Urinary bladder (tissue), 4 donors: ENCODE data around the gene RAE1. TPM values are rescaled to one million over a fixed set of nuclear protein-coding genes. Genes with fewer than 3 reads are reported as not detected.

Experiments used
- DNase-seq: peaks from one replicate; pipeline ENCODE4 v3.0.0-alpha.2; 2015; ENCODE audit errors: extremely low spot score
- H3K27ac ChIP-seq: one replicate; pipeline ENCODE4 v1.5.1; 2013; ENCODE audit warnings: low read depth, mild to moderate bottlenecking, moderate library complexity
- H3K36me3 ChIP-seq: one replicate; pipeline ENCODE4 v1.6.1; 2013; ENCODE audit warnings: mild to moderate bottlenecking, moderate library complexity; ENCODE audit not compliant: insufficient read depth
- H3K4me1 ChIP-seq: one replicate; pipeline ENCODE4 v1.6.1; 2013; ENCODE audit warnings: mild to moderate bottlenecking, moderate library complexity; ENCODE audit not compliant: insufficient read depth
- H3K4me3 ChIP-seq: one replicate; pipeline ENCODE4 v1.5.1; 2013; ENCODE audit warnings: low read depth, low read length
- WGBS: extraction: QIAGEN DNeasy Blood & Tissue Kit; methylation state at CpG from one replicate; pipeline ENCODE4 v1.1.7; 2013; 5-methylcytosine and 5-hydroxymethylcytosine counted together
- polyA plus RNA-seq: library from polyadenylated mRNA; stranded (reverse); fragments of 200-250 nt; gene quantifications from one replicate; pipeline ENCODE4 v1.2.3, GENCODE V29; 2013
- total RNA-seq: library from RNA; depleted of rRNA; stranded (reverse); fragments of >200 nt; gene quantifications from one replicate; pipeline ENCODE4 v1.2.3, GENCODE V29; 2014
- donor health status: healthy with polysubstance abuse.
- donor health status: healthy.

RAE1 gene
- total and polyA plus RNA-seq, 2 donors, result 20.4 to 23.6 TPM

- WGBS, result 48% methylated on average over 21 of the region's 21 CpGs
- Histone ChIP-seq H3K36me3 (peaks cover 3% of the 10 kb centered on the region), H3K4me1 (no peaks in the 10 kb centered on the region), H3K4me3 (no peak overlapping the region), H3K27ac (no peak overlapping the region)
- no peak for DNase-seq
Measured at GRCh38 chr20:57399587-57400155, 48.6 kb downstream of the RAE1 start.

GRCh38 chr20:57400231-57400701 is 49.2 kb downstream of the RAE1 start:
- Histone ChIP-seq H3K4me3 (no peak overlapping the region), H3K4me1 (no peaks in the 10 kb centered on the region), H3K27ac (no peak overlapping the region), H3K36me3 (peaks cover 3% of the 10 kb centered on the region)
- DNase-seq, result no peak
- WGBS, result 62% methylated on average over 11 of the region's 11 CpGs

GRCh38 chr20:57400821-57401564 is 49.9 kb downstream of the RAE1 start:
- no peaks in the 10 kb centered on the region for H3K4me1 ChIP-seq
- no peak overlapping the region for H3K4me3 ChIP-seq
- DNase-seq, result no peak
- H3K36me3 ChIP-seq, result peaks cover 3% of the 10 kb centered on the region
- H3K27ac ChIP-seq, result no peak overlapping the region
- 75% methylated on average over 21 of the region's 21 CpGs for WGBS

- Histone ChIP-seq H3K4me3 (no peak overlapping the region), H3K4me1 (no peaks in the 10 kb centered on the region), H3K36me3 (peaks cover 3% of the 10 kb centered on the region), H3K27ac (no peak overlapping the region)
- 95% methylated on average over 7 of the region's 7 CpGs for WGBS
- DNase-seq, result no peak
Measured at GRCh38 chr20:57401565-57401918, 50.5 kb downstream of the RAE1 start.

GRCh38 chr20:57402206-57403125 is 51.4 kb downstream of the RAE1 start:
- no peak overlapping the region for H3K4me3 ChIP-seq
- WGBS, result 91% methylated on average over 32 of the region's 32 CpGs
- H3K4me1 ChIP-seq, result no peaks in the 10 kb centered on the region
- no peak for DNase-seq
- no peak overlapping the region for H3K27ac ChIP-seq
- peaks cover 3% of the 10 kb centered on the region for H3K36me3 ChIP-seq

- Histone ChIP-seq H3K36me3 (peaks cover 4% of the 10 kb centered on the region), H3K4me3 (no peak overlapping the region), H3K27ac (no peak overlapping the region), H3K4me1 (no peaks in the 10 kb centered on the region)
- no peak for DNase-seq
- 87% methylated on average over 10 of the region's 10 CpGs for WGBS
Measured at GRCh38 chr20:57403216-57403615, 52.2 kb downstream of the RAE1 start.

GRCh38 chr20:57404006-57404405 is 53.0 kb downstream of the RAE1 start:
- peaks cover 4% of the 10 kb centered on the region for H3K36me3 ChIP-seq
- no peak overlapping the region for H3K27ac ChIP-seq
- no peak overlapping the region for H3K4me3 ChIP-seq
- H3K4me1 ChIP-seq, result no peaks in the 10 kb centered on the region
- DNase-seq, result no peak
- 90% methylated on average over 11 of the region's 11 CpGs for WGBS

GRCh38 chr20:57404419-57405072 is 53.5 kb downstream of the RAE1 start:
- DNase-seq, result no peak
- Histone ChIP-seq H3K36me3 (peaks cover 4% of the 10 kb centered on the region), H3K4me1 (no peaks in the 10 kb centered on the region), H3K4me3 (no peak overlapping the region), H3K27ac (no peak overlapping the region)
- WGBS, result 87% methylated on average over 22 of the region's 22 CpGs

- Histone ChIP-seq H3K4me1 (no peaks in the 10 kb centered on the region), H3K4me3 (no peak overlapping the region), H3K27ac (no peak overlapping the region), H3K36me3 (peaks cover 4% of the 10 kb centered on the region)
- WGBS, result 84% methylated on average over 18 of the region's 18 CpGs
- DNase-seq, result no peak
Measured at GRCh38 chr20:57405236-57406016, 54.4 kb downstream of the RAE1 start.

- no peak for DNase-seq
- Histone ChIP-seq H3K36me3 (peaks cover 1% of the 10 kb centered on the region), H3K4me1 (no peaks in the 10 kb centered on the region), H3K27ac (no peak overlapping the region), H3K4me3 (no peak overlapping the region)
- WGBS, result 92% methylated on average over 29 of the region's 29 CpGs
Measured at GRCh38 chr20:57407541-57407956, 56.5 kb downstream of the RAE1 start.

GRCh38 chr20:57408131-57408530 is 57.1 kb downstream of the RAE1 start:
- peaks cover 1% of the 10 kb centered on the region for H3K36me3 ChIP-seq
- no peak for DNase-seq
- H3K27ac ChIP-seq, result no peak overlapping the region
- H3K4me1 ChIP-seq, result no peaks in the 10 kb centered on the region
- no peak overlapping the region for H3K4me3 ChIP-seq
- WGBS, result 51% methylated on average over 13 of the region's 13 CpGs

- no peaks in the 10 kb centered on the region for H3K4me1 ChIP-seq
- WGBS, result 73% methylated on average over 29 of the region's 29 CpGs
- H3K27ac ChIP-seq, result no peak overlapping the region
- H3K4me3 ChIP-seq, result no peak overlapping the region
- peaks cover 1% of the 10 kb centered on the region for H3K36me3 ChIP-seq
- DNase-seq, result no peak
Measured at GRCh38 chr20:57408536-57409233, 57.6 kb downstream of the RAE1 start.
